ENCODE results near the gene FHIT.

The FHIT gene

GRCh38 chr3:60319179-60319858 is 931.9 kb downstream of the FHIT start:
- DNase-seq (ENCODE audit: low read depth, low spot score) = no peak
- H3K4me3 ChIP-seq (ENCODE audit: low read length) = no peak overlapping the region

GRCh38 chr3:60316121-60316797 is 935.0 kb downstream of the FHIT start:
- no peak overlapping the region for H3K4me3 ChIP-seq (ENCODE audit: low read length)
- DNase-seq (ENCODE audit: low read depth, low spot score) = no peak

- no peak overlapping the region for H3K4me3 ChIP-seq (ENCODE audit: low read length)
- DNase-seq (ENCODE audit: low read depth, low spot score) = no peak
These were observed 937.2 kb downstream of the FHIT start for GRCh38 chr3:60313951-60314461.

GRCh38 chr3:60313231-60313798 is 937.9 kb downstream of the FHIT start:
- no peak overlapping the region for H3K4me3 ChIP-seq (ENCODE audit: low read length)
- DNase-seq (ENCODE audit: low read depth, low spot score) = no peak

GRCh38 chr3:60309539-60310268 is 941.5 kb downstream of the FHIT start:
- DNase-seq (ENCODE audit: low read depth, low spot score) = no peak
- no peak overlapping the region for H3K4me3 ChIP-seq (ENCODE audit: low read length)

- DNase-seq (ENCODE audit: low read depth, low spot score) = no peak
- no peak overlapping the region for H3K4me3 ChIP-seq (ENCODE audit: low read length)
These were observed 942.4 kb downstream of the FHIT start for GRCh38 chr3:60308808-60309207.

GRCh38 chr3:60307562-60308199 is 943.6 kb downstream of the FHIT start:
- H3K4me3 ChIP-seq (ENCODE audit: low read length) = no peak overlapping the region
- DNase-seq (ENCODE audit: low read depth, low spot score) = no peak

- no peak overlapping the region for H3K4me3 ChIP-seq (ENCODE audit: low read length)
- no peak for DNase-seq (ENCODE audit: low read depth, low spot score)
These were observed 947.1 kb downstream of the FHIT start for GRCh38 chr3:60304112-60304511.

- DNase-seq (ENCODE audit: low read depth, low spot score) = no peak
- no peak overlapping the region for H3K4me3 ChIP-seq (ENCODE audit: low read length)
These were observed 948.1 kb downstream of the FHIT start for GRCh38 chr3:60303160-60303559.

- H3K4me3 ChIP-seq (ENCODE audit: low read length) = no peak overlapping the region
- DNase-seq (ENCODE audit: low read depth, low spot score) = no peak
These were observed 950.1 kb downstream of the FHIT start for GRCh38 chr3:60301142-60301541.

GRCh38 chr3:60298141-60298540 is 953.1 kb downstream of the FHIT start:
- no peak for DNase-seq (ENCODE audit: low read depth, low spot score)
- H3K4me3 ChIP-seq (ENCODE audit: low read length) = no peak overlapping the region

GRCh38 chr3:60294181-60294580 is 957.1 kb downstream of the FHIT start:
- H3K4me3 ChIP-seq (ENCODE audit: low read length) = no peak overlapping the region
- DNase-seq (ENCODE audit: low read depth, low spot score) = no peak

GRCh38 chr3:60291115-60291514 is 960.1 kb downstream of the FHIT start:
- no peak overlapping the region for H3K4me3 ChIP-seq (ENCODE audit: low read length)
- no peak for DNase-seq (ENCODE audit: low read depth, low spot score)

- H3K4me3 ChIP-seq (ENCODE audit: low read length) = no peak overlapping the region
- no peak for DNase-seq (ENCODE audit: low read depth, low spot score)
These were observed 961.1 kb downstream of the FHIT start for GRCh38 chr3:60290122-60290492.

- H3K4me3 ChIP-seq (ENCODE audit: low read length) = no peak overlapping the region
- DNase-seq (ENCODE audit: low read depth, low spot score) = no peak
These were observed 961.7 kb downstream of the FHIT start for GRCh38 chr3:60289341-60290121.

GRCh38 chr3:60282866-60283265 is 968.4 kb downstream of the FHIT start:
- DNase-seq (ENCODE audit: low read depth, low spot score) = no peak

GRCh38 chr3:60281970-60282369 is 969.3 kb downstream of the FHIT start:
- DNase-seq (ENCODE audit: low read depth, low spot score) = no peak

More at GRCh38 chr3:60282866-60283265, 968.4 kb downstream of the FHIT start:
- H3K4me3 ChIP-seq (ENCODE audit: low read length) = no peak overlapping the region

GRCh38 chr3:60277361-60277800 is 973.9 kb downstream of the FHIT start:
- no peak overlapping the region for H3K4me3 ChIP-seq (ENCODE audit: low read length)
- no peak for DNase-seq (ENCODE audit: low read depth, low spot score)

More at GRCh38 chr3:60281970-60282369, 969.3 kb downstream of the FHIT start:
- H3K4me3 ChIP-seq (ENCODE audit: low read length) = no peak overlapping the region
